Stimulated activated CD4-positive, alpha-beta T cell treated with anti-CD3 and anti-CD28 coated beads, Interleukin-15, amount 100 ng/mL, for 48 hours (primary cell): ENCODE data around the gene ZNF200.

Experiments
- DNase-seq, 2 donors: peaks; one replicate each; pipeline ENCODE4 v3.0.0-alpha.2; 2020; ENCODE audit warnings: low read depth in 2 of 2

The ZNF200 gene

GRCh38 chr16:3175157-3176093 lies 59.5 kb downstream of the ZNF200 start:
- DNase-seq = peak in 1 of 2 donors; percentile 47

- no peak for DNase-seq
Observed at GRCh38 chr16:3174618-3175148, 60.3 kb downstream of the ZNF200 start.

GRCh38 chr16:3173892-3174617 lies 60.9 kb downstream of the ZNF200 start:
- no peak for DNase-seq
